ENCODE data around the gene DAAM2. TPM values are rescaled to one million over a fixed set of nuclear protein-coding genes. Genes with fewer than 3 reads are reported as not detected.

Gene DAAM2
- 1.6 and 1.7 TPM in 2 replicates for total RNA-seq (2014; rRNA removed; shearing (Covaris generic))
- polyA plus RNA-seq (2015; cell fraction: cytosol; rRNA removed) = 1.4 and 1.6 TPM in 2 replicates
- polyA plus RNA-seq (2015; cell fraction: nucleus; rRNA removed) = 3.1 and 3.2 TPM in 2 replicates

DNA sequence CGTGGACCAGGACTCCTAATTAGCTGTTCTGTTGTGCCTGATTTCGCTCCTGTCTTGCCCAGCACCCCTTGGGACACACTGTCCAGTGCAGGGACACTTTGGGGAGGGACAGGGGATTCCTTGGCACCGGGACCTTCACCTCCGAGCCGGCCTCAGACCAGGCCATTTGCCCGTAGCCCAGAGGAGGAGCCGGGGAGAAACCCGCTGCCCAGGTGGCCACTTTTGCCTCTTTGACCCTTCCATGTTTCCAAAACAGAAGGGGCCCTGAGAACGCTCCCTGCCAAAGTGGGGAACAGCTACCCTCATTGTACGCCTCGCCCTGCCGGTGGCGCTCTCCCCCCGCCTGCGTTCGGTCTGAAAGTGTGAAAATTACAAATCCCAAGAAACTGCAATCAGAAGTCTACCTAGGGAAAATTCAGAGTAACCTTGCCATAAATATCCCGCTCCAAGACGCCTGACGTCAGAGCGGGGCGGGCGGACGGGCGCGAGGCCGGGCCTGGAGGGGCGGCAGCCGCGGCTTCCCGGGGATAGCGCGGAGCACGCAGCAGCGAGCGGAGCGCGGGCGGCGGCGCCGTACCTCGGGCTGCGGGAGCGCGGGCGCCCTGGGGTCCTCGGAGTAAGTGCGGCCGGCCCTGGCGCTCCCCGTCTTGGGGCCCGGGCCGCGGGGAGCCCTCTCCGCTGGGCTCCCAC lies at the start of gene DAAM2:
DAAM2 (plus strand) TSS at position 527 of the 690 bp plus-strand sequence. CDS start 63,927 bp downstream, outside the sequence.
- DNase-seq (ENCODE audit: low read depth) = no peak

DNA sequence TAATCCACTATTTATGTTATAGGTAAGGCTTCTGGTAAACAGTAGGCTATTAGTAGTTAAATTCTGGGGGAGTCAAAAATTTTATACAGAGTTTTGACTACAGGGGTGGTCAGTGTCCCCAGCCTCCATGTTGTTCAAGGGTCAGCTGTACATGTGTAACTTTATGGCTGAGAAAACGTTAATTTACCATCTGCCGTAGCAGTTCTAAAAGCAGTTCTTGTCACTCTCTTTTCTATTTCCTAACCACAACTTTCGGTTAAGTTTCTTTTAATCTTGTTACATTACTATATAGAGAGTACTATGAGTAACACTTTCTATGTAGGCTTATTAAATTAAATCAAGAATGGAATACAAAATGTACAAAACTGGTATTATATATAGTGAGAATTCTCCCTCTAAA lies 45.4 kb upstream of the DAAM2 start:
- DNase-seq (ENCODE audit: low read depth) = no peak

DNA sequence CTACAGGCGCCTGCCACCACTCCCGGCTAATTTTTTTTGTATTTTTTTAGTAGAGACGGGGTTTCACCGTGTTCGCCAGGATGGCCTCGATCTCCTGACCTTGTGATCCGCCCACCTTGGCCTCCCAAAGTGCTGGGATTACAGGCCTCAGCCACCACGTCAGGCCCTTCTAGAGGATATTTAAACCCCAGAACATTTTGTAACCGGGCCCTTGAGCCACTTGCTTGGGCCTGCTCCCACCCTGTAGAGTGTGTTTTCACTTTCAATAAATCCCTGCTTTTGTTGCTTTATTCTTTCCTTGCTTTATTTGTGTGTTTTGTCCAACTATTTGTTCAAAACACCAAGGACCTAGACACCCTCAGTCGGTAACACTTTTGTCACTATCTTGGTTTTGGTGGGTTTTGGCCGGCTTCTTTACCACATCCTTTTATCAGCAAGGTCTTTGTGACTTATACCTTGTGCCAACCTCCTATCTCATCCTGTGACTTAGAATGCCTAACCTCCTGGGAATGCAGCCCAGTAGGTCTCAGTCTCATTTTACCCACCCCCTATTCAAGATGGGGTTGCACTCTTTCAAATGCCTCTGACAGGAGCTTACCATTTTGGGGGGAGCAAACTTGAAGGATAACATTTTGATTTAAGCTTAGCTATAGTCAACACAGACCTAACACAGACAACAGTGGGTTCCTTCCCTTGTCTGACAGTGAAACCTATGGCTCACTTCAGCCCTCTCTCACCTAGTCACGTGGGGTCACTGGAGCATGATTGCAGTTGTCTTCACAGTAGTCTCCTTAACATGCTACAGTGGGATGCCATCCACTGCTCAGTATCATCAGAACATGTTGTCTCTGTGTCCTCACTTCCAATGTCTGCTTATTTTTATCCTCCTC lies 39.1 kb upstream of the DAAM2 start:
- DNase-seq (ENCODE audit: low read depth) = no peak

DNA sequence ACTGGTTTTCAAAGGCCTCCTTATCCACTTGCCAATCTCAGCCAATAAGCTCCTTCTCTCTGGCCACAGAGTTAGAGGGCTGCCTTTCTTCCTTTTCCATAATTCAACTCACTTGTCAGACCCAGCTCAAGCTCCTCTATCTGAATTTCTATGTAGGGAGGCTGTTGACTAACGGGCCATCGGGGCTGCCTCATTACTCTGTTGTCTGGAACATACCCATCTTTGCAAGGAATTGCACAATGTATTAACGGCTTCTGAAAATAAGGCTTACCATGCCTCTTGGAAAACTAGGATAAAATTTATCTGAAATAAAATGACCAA lies 38.5 kb upstream of the DAAM2 start:
- DNase-seq (ENCODE audit: low read depth) = no peak

DNA sequence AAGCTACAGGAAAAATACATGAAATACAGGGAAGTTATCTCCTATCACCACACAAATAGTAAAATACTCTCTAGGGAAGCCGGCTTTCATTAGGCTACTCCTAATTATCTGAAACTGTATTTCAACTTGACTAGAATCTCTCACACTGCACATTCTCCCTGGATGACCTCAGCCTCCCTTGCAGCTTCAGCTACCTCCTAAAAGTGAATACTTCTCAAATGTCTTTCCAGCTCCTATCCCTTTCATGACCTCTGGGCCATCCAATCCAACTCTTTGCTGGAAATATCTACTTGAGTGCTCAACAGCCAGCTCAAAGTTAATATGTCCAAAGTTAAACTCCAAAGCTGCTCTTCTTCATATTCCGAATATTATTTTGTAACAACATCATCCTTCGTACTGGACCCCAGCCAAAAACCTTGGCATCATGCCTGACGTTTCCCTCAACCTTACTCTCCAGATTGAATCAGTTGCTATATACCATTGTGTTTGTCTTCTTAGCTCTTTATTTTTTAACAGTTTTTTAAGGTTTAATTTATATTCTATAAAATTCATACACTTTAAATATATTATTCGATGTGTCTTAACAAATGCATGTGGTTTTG lies 37.6 kb upstream of the DAAM2 start:
- no peak for DNase-seq (ENCODE audit: low read depth)

DNA sequence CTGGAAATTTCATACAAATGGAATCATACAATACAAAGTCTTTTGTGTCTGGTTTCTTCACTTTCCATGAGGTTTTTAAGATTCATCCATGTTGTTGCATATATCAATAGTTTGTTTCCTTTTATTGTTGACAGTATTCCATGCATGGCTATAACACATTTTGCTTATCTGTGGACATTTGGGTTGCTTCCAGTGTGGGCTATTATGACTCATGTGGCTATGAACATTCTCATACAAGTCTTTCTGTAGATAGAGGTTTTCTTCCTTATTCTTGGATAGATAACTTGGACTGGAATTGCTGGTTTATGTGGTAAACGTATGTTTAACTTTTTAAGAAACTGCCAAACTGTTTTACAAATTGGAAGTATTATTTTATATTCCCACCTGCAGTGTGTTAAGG lies 36.9 kb upstream of the DAAM2 start:
- DNase-seq (ENCODE audit: low read depth) = no peak

DNA sequence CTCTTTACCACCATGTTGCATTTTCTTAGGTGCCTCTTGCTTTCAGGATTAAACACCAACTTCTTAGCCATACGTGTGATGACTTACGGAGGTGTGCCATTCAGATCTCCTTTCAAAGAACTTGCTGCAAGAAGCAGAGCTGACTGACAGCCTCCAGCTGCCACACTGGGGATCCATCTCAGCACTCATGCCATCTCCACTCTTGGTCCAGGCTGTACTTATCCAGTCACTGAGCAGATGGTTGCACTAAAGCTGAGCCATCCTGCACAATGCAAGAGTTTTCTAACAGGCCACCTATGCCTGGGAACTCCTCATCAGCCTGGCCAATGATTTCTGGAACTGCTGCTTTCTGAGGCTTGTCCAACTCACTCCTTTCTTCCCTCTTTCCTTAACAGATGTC lies 35.6 kb upstream of the DAAM2 start:
- DNase-seq (ENCODE audit: low read depth) = no peak

DNA sequence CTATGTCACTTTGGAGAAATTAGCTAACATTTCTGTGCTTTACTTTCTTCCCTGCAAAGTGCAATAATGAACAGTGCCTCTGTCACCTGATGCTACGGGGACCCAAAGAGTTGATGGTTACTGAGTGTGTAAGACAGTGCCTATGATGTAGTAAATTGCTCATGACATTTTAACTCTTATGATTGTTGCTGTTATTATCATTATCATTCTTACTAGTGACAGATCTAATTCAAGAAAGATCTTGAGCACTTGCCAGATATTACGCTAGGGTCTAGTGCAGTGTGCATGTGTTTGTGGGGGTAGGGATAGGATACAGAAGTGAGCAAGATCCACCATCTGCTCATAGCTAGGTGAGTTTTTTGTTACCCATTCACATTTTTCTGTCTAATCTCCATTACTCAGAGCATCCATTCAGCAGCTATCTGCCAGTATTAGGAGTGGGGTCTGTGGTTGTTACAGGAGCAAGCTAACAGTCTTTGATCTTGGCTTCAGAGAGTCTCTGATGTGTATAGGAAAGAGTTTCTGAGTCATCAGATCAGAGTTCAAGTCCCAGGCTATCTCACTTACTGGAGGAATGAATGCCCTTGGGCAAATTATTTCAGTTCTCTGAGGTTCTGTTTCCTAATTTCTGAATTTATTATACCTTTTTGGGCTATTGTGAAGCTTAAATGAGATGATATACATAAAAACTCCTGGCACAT lies 33.1 kb upstream of the DAAM2 start:
- no peak for DNase-seq (ENCODE audit: low read depth)

DNA sequence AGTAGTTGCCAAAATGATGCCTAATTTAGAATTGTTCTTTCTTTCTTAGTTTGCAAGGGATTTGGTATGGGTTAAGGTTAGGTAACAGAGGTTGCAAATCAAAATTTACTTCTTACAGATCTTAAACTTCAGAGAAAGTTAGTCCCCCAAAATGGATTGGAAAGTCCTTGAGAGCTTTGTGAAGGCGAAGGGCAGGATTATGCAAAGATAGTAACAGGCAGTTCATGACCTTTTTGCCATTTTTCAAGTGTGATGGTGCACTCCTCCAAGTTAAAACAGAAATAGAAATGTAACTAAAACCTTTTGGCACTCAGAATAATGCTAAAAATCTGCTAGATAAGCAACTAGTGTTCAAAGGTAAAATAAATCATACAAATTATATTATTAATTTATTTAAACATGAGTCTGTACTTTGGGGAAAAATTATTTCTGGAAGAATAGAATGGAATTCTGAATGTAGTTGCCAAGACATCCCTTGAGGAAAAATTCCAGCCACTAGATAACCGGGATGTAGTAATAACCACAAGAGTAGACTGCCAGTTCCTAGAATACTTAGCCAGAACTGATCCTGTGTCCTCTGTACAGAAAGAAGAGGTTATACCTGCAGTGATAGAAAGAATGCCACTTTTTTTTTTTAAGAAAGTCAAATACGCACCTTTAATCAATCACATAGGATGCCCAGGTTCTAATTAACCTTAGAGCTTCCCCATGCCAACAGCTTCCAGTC lies 31.8 kb upstream of the DAAM2 start:
- no peak for DNase-seq (ENCODE audit: low read depth)

DNA sequence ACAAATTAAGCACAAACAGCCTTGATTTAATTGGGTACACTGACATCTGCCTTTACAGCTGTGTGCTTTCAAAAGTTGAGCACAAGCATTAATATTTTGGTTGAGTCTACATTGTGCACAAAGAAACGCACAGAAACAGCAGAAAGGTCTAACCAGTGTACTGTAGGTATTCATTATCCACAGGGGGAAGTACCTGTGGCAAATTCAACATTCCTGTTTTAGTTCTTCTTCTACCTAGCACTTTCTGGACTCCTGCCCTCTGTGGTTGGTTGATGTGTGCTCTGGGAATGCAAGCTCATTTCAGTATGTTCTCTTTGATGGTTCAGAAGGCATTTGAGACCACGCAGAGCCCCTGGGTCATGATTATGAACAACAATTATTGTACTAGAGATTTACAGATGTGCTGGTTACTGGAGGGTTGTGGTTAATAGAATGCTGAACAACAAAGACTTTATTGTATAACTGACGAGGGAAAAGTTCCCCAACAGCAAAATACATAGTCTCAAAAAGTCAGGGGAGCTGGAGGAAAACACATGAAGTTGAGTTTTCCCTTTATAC lies 26.6 kb upstream of the DAAM2 start:
- no peak for DNase-seq (ENCODE audit: low read depth)

DNA sequence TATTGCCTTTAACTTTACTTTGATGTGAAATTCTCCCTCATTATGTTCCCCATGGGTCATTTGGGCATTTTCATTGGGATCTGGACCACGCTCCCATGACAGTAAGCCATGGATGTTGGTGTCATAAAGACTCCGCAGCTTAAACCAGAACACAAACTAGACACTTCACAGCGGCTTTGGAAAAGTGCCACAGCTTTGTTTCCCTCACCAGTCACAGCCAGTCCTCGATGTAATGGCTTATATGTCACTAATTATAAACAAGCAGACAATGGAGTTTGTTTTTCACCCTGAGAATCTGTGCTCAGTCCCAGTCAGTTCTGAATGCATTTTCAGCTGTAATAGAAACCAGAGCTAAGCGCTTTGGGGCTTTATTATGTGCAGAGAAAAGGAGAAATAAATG lies 23.2 kb upstream of the DAAM2 start:
- no peak for DNase-seq (ENCODE audit: low read depth)

DNA sequence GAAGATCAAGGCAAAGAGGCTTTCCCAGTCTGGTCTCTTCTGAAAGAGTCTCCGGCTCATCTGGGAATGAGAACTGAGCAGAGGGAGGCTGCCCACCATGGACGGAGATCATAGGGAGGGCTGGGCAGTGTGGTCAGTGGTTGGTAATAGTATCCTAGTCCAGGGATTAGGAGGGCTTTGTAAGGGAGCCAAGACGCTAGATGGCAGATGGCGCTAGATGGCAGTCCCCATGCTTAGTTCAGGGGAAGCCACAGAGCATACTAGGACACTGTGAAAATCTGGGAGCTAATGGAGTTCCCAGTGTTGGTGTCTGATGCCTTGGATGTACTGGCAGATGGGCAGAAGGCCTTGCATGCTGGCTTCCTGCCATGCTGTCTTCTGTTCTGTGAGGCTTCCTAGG lies 21.7 kb upstream of the DAAM2 start:
- no peak for DNase-seq (ENCODE audit: low read depth)

DNA sequence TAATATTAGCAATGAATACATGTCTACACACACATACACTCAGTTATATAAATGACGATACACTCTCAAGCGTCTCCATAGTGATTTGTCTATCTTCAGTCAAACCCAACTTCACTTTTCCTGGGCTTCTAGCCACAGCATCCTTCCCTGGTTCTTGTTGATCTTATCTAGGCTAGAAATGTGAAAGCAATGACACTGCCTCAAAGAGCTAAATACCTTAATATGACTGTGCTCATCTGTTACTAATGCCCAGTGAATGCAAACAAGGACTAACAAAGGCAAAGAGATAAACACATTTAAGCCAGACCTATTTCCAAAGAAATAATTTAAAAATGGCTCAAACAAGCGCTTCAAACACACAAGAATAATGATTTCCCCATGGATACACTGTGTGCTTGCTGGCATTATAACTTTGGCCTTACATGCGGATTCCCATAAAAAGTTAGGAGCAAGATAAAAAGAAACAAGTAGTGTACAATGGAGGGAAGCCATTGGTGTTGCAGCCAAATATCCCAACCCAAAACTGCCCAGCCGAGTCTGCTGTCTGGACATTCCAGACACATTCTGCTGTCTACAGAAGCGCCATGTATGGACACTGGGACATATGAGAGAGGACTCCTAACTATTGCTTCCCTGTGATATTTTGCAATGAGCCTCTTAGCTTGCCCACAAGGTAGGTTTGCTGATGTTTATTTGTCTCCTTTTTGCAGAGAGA lies 19.5 kb upstream of the DAAM2 start:
- DNase-seq (ENCODE audit: low read depth) = no peak

DNA sequence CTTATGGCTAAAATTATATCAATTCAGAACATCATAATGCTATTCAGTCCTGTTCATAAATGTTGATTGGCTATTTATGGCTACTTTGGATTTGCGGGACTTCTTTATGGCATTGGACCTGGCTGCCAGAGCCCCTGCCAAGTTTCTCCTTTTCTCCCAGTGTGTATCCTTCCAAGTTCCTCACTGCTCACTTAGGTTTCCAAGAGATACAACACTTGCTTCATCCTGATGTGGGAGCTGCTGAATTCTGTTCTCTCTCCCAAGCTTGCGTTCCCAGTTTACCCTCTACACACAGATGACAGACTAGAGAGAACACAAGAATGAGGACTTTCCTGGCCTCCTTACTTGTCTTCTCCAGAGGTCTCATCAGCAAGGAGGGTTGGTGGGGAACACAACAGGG lies 18.4 kb upstream of the DAAM2 start:
- DNase-seq (ENCODE audit: low read depth) = no peak

DNA sequence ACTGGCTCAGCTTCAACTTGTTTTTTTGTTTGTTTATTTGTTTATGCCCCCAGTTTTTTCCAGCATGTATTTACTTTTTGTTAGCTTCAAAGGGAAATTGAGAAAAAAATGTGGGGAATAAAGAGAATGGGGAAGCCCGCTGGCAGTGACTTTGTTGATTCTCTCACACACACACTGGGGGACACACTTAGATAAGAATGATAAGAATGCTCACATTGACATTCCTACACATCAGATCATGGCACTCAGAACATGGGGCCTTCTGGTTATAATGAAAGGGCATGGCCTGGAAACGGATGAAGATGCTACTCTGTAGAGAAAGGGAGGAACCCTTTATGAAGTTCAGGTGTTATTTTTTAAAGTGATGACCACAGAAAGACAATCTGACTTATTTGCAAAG lies 15.6 kb upstream of the DAAM2 start:
- DNase-seq (ENCODE audit: low read depth) = no peak

DNA sequence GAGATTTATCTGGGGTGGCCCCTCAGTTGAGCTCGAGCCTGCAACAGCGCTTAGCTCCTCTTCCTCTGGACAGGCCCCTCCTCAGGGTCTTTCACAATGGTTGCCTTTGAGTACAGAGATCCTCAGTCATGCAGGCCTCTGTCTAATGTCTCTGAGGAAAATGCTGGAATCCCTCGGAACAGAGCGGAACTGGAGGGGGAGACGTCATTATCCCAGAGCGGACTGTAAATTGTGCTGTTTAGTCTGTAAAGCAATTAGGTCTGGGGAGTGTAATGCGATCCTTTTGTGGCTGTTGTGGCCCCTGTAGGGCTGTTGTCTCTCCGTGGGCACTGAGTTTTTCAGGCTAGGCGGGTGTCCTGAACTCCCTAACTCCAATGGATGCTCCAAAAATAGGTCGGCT lies 15.0 kb upstream of the DAAM2 start:
- DNase-seq (ENCODE audit: low read depth) = no peak

DNA sequence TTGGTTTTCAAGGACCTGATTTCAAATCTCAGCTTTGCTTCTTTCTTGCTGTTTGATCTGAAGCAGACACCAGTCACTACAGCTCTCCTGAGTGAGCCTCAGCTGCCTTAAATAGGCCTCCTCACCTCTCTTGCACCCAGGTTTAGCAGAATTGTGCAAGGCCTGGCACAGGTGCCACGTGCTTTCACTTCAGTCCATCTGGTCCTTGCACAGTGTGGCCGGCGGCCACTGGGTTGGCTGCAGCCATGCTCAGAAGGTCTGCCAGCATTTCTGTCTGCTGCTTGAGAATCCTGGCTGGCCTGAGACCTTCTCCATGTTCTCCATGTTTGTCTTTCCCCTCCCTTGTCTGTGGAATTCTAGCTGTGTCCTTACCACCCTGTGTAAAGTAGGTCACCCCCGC lies 14.5 kb upstream of the DAAM2 start:
- no peak for DNase-seq (ENCODE audit: low read depth)

DNA sequence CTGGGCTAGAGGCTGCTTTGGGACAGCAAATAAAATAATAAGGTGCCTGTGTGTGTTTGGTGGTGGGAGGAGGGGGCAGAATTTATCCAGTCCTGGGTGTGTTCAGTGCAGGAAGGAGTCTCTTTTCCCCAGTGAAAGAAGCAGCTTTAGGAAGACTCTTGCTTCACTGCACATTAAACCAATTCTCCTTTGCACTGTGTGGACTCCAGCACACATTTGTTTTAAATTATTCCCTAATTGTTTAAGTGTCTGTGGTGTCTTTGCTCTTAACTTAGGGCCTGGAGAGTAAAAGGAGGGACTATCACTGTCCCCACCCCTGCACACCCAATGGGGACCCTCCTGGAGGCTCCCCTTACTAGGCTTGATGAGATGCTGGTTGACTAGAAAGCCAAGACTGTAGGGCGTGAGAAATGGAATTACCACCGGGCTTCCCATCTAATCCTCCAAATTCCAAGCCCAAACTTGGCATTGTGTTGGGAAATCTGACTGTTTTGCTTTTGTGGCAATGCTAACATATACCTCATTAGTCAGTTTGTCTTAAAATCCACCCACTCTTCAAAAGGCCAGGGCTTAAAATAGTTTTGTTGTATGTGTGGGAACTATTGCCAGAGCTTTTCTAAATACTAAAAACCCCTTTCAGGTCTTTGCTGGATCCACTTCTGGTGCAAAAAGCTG lies 13.5 kb upstream of the DAAM2 start:
- DNase-seq (ENCODE audit: low read depth) = no peak

DNA sequence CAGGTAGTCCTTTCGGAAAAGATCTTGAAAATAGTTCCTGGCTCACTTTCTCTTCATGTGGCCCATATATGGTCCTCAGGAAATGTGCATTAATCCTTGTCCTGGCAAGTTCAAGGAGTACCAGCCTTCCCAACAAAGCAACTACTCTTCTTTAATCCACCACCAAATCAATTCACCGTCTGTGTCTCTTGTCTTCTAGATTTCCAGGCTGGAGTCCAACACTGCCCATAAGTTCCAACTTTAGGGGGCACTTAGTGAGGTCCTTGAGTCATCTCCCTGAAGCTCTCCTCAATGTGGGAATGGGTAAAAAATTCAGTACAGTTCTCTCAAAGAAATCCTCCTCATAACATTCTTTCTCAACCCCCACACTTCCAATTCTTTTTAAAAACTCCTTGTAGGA lies 6.9 kb upstream of the DAAM2 start:
- DNase-seq (ENCODE audit: low read depth) = no peak
